Gastrocnemius medialis (tissue), 4 donors: Measurements from ENCODE around the gene IGSF9. TPM values are rescaled to one million over a fixed set of nuclear protein-coding genes. Genes with fewer than 3 reads are reported as not detected.

Source experiments
- ATAC-seq, 2 donors: fragments of 150-250 bp; one replicate each; pipeline ENCODE4 v1.9.1; 2016
- DNase-seq, 2 donors: peaks; one replicate each; pipeline ENCODE4 v3.0.0-alpha.2; 2019
- H3K27ac ChIP-seq, 4 donors: fragments of 200-600 bp; sonication (generic); 1 replicate in 1 of 4; 2 replicates in 3 of 4; pipeline ENCODE4 v1.5.1; 2016 to 2018; ENCODE audit warnings: mild to moderate bottlenecking in 2 of 4, moderate library complexity in 1 of 4
- H3K27me3 ChIP-seq, 3 donors: fragments of 200-600 bp; sonication (generic) in 2 of 3; 1 replicate in 1 of 3; 2 replicates in 2 of 3; pipeline versions ENCODE4 v1.5.1 to v1.6.0; 2016 to 2019; ENCODE audit warnings: mild to moderate bottlenecking in 1 of 3, moderate library complexity in 1 of 3
- H3K36me3 ChIP-seq, 2 donors: fragments of 200-600 bp; sonication (generic) in 1 of 2; one replicate each; pipeline ENCODE4 v1.5.1; 2017 to 2018
- H3K4me1 ChIP-seq, 2 donors: fragments of 200-600 bp; sonication (generic) in 1 of 2; one replicate each; pipeline ENCODE4 v1.5.1; 2016 to 2017; ENCODE audit warnings: mild to moderate bottlenecking in 2 of 2
- H3K4me3 ChIP-seq, 4 donors: fragments of 200-600 bp; sonication (generic) in 3 of 4; 1 replicate in 1 of 4; 2 replicates in 3 of 4; pipeline ENCODE4 v1.5.1; 2016 to 2019; ENCODE audit warnings: mild to moderate bottlenecking in 2 of 4
- H3K9me3 ChIP-seq, 3 donors: fragments of 200-600 bp; sonication (generic) in 2 of 3; 1 replicate in 1 of 3; 2 replicates in 2 of 3; pipeline ENCODE4 v1.5.1; 2016 to 2019
- CTCF ChIP-seq, 5 experiments: fragments of 450-650 bp in 3 of 5; fragments of 200-600 bp in 2 of 5; sonication (generic) in 2 of 5; IDR thresholded peaks in 4 of 5; conservative IDR thresholded peaks in 1 of 5; 1 replicate in 4 of 5; 2 replicates in 1 of 5; pipeline ENCODE4 v1.5.1; 2016 to 2019; ENCODE audit warnings: antibody characterized with exemption in 5 of 5, mild to moderate bottlenecking in 3 of 5, moderate library complexity in 3 of 5
- POLR2A ChIP-seq, 2 donors: fragments of 450-650 bp; IDR thresholded peaks; one replicate each; pipeline ENCODE4 v1.6.1; 2017; ENCODE audit warnings: antibody characterized with exemption in 2 of 2, mild to moderate bottlenecking in 2 of 2, moderate library complexity in 2 of 2
- in situ Hi-C, 4 donors: fragments of 200-750 bp; cut with MboI; loops; one replicate each; pipeline versions ENCODE4 v1.15.0 to v1.8.0; 2017; ENCODE audit warnings: low sequenced_read_pairs in 4 of 4
- intact Hi-C: fragments of 100-400 bp; cut with DNase I; formaldehyde crosslinking; loops from one replicate; pipeline ENCODE4 v1.15.1; 2023; ENCODE audit warnings: low total_unique reads
- total RNA-seq, 4 donors: library from RNA; depleted of rRNA; stranded (reverse); fragments of >200 nt; gene quantifications; one replicate each; pipeline versions ENCODE4 v1.1.0 to v1.2.3, GENCODE V29; 2016

The IGSF9 gene
- total RNA-seq, 4 donors from 2014 or later = 0.10 to 0.11 TPM; not detected in 2

- TF ChIP-seq CTCF (IDR thresholded peaks at IDR 0.05 in 4 of 5, conservative IDR thresholded peaks at IDR 0.05 in 1 of 5) (no peak), POLR2A (IDR thresholded peaks at IDR 0.05) (no peak)
- peaks cover 22 to 25% (median 23%) of the 10 kb centered on the region in 3 donors for H3K27me3 ChIP-seq
- no peak overlapping the region for H3K4me3 ChIP-seq
- intact Hi-C loops = no loop called here
- no peaks in the 10 kb centered on the region for H3K9me3 ChIP-seq
- ATAC-seq = no peak
- peaks cover 0 to 5% of the 10 kb centered on the region in 2 donors for H3K4me1 ChIP-seq
- DNase-seq = no peak
- H3K36me3 ChIP-seq = no peaks in the 10 kb centered on the region
- in situ Hi-C loops = loop anchor here in 1 of 4 donors (10.0 kb wide), 1 partner anchor 65 kb away; no protein-coding TSS in a partner anchor
- H3K27ac ChIP-seq = no peak overlapping the region
Observed at GRCh38 chr1:159940006-159940620, 5.3 kb downstream of the IGSF9 start.

- Histone ChIP-seq H3K36me3 (no peaks in the 10 kb centered on the region), H3K27me3 (peaks cover 18 to 20% (median 18%) of the 10 kb centered on the region in 3 donors), H3K4me3 (no peak overlapping the region), H3K27ac (no peak overlapping the region), H3K4me1 (no peaks in the 10 kb centered on the region), H3K9me3 (no peaks in the 10 kb centered on the region)
- TF ChIP-seq POLR2A (IDR thresholded peaks at IDR 0.05) (no peak), CTCF (IDR thresholded peaks at IDR 0.05 in 4 of 5, conservative IDR thresholded peaks at IDR 0.05 in 1 of 5) (no peak)
- DNase-seq (no peak), ATAC-seq (no peak)
- intact Hi-C loops = loop anchor here (5.0 kb wide), 1 partner anchor 157 kb away; the partner anchor contains the start of gene DUSP23
- in situ Hi-C loops = loop anchor here (5.0 to 10.0 kb wide), 2 partner anchors 65 to 68 kb away; no protein-coding TSS in a partner anchor
Observed at GRCh38 chr1:159939678-159940002, 5.8 kb downstream of the IGSF9 start.

GRCh38 chr1:159938905-159939677 is 6.3 kb downstream of the IGSF9 start:
- no peak for DNase-seq
- H3K27ac ChIP-seq = no peak overlapping the region
- no peaks in the 10 kb centered on the region for H3K36me3 ChIP-seq
- TF ChIP-seq CTCF (IDR thresholded peaks at IDR 0.05 in 4 of 5, conservative IDR thresholded peaks at IDR 0.05 in 1 of 5) = no peak
- no peak for TF ChIP-seq POLR2A (IDR thresholded peaks at IDR 0.05)
- H3K9me3 ChIP-seq = no peaks in the 10 kb centered on the region
- in situ Hi-C loops = loop anchor here in 3 of 4 donors (5.0 to 10.0 kb wide), 2 partner anchors 66 to 68 kb away; no protein-coding TSS in a partner anchor
- peaks cover 13 to 16% (median 15%) of the 10 kb centered on the region in 3 donors for H3K27me3 ChIP-seq
- ATAC-seq = no peak
- no peak overlapping the region for H3K4me3 ChIP-seq
- intact Hi-C loops = loop anchor here (5.0 kb wide), 1 partner anchor 157 kb away; the partner anchor contains the start of gene DUSP23
- H3K4me1 ChIP-seq = no peaks in the 10 kb centered on the region

GRCh38 chr1:159938211-159938852 is 7.1 kb downstream of the IGSF9 start:
- no peak for TF ChIP-seq CTCF (IDR thresholded peaks at IDR 0.05 in 4 of 5, conservative IDR thresholded peaks at IDR 0.05 in 1 of 5)
- no peak for TF ChIP-seq POLR2A (IDR thresholded peaks at IDR 0.05)
- no peaks in the 10 kb centered on the region for H3K36me3 ChIP-seq
- no peaks in the 10 kb centered on the region for H3K9me3 ChIP-seq
- peaks cover 7 to 13% (median 9%) of the 10 kb centered on the region in 3 donors for H3K27me3 ChIP-seq
- no peak for ATAC-seq
- H3K27ac ChIP-seq = no peak overlapping the region
- no peak for DNase-seq
- in situ Hi-C loops = loop anchor here in 3 of 4 donors (5.0 to 10.0 kb wide), 2 partner anchors 66 to 69 kb away; no protein-coding TSS in a partner anchor
- no peaks in the 10 kb centered on the region for H3K4me1 ChIP-seq
- H3K4me3 ChIP-seq = no peak overlapping the region
- intact Hi-C loops = loop anchor here (5.0 kb wide), 1 partner anchor 156 kb away; the partner anchor contains the start of gene DUSP23
